GM12878 (cell line): ENCODE measurements around the gene ALG2. TPM values are rescaled to one million over a fixed set of nuclear protein-coding genes. Genes with fewer than 3 reads are reported as not detected.

Source experiments
- CBFB ChIP-seq: IDR thresholded peaks from 2 replicates; pipeline ENCODE4 v1.6.1; 2016; ENCODE audit warnings: antibody characterized with exemption, low read depth
- CEBPB ChIP-seq, 2 experiments: fragments of 150-350 bp in 1 of 2; IDR thresholded peaks; 2 replicates each; pipeline ENCODE4 v1.6.1; 2012 to 2014; ENCODE audit warnings: low read depth in 2 of 2, low read length in 2 of 2, borderline replicate concordance in 1 of 2, inconsistent platforms in 1 of 2
- ETV6 ChIP-seq, 2 experiments: fragments of 450-650 bp in 1 of 2; IDR thresholded peaks in 1 of 2; conservative IDR thresholded peaks in 1 of 2; 2 replicates each; pipeline ENCODE4 v1.6.1; 2014; ENCODE audit warnings: antibody characterized with exemption in 1 of 2, borderline replicate concordance in 1 of 2, low read depth in 1 of 2, mild to moderate bottlenecking in 1 of 2, moderate library complexity in 1 of 2
- FOXM1 ChIP-seq: IDR thresholded peaks from 2 replicates; pipeline ENCODE4 v1.6.1; 2012; ENCODE audit warnings: low read depth, mild to moderate bottlenecking, inconsistent platforms, low read length, moderate library complexity
- JUND ChIP-seq: IDR thresholded peaks from 2 replicates; pipeline ENCODE4 v1.6.1; 2012; ENCODE audit warnings: low read depth, mild to moderate bottlenecking, low read length, improper control_type of control experiment, moderate library complexity
- MTA2 ChIP-seq: fragments of 450-650 bp; IDR thresholded peaks from 2 replicates; pipeline ENCODE4 v1.6.1; 2016; ENCODE audit warnings: low read depth, mild to moderate bottlenecking, moderate library complexity
- MTA3 ChIP-seq: IDR thresholded peaks from 2 replicates; pipeline ENCODE4 v1.6.1; 2012; ENCODE audit warnings: low read length, inconsistent platforms, borderline replicate concordance
- NFYB ChIP-seq: IDR thresholded peaks from 2 replicates; pipeline ENCODE4 v1.6.1; 2011; ENCODE audit warnings: low read depth, mild to moderate bottlenecking, low read length, improper control_type of control experiment, moderate library complexity; ENCODE audit not compliant: insufficient read depth
- POLR2AphosphoS2 ChIP-seq: IDR thresholded peaks from 2 replicates; pipeline ENCODE4 v1.6.1; 2011; ENCODE audit warnings: low read depth, mild to moderate bottlenecking, low read length, improper control_type of control experiment, moderate library complexity
- SREBF2 ChIP-seq: IDR thresholded peaks from 2 replicates; pipeline ENCODE4 v1.6.1; 2012; ENCODE audit warnings: mild to moderate bottlenecking, low read length
- TCF3 ChIP-seq: IDR thresholded peaks from 2 replicates; pipeline ENCODE4 v1.6.1; 2012; ENCODE audit warnings: low read depth, mild to moderate bottlenecking, low read length, borderline replicate concordance; ENCODE audit not compliant: insufficient read depth
- polyA plus RNA-seq, 11 experiments: library from polyadenylated mRNA; depleted of rRNA in 4 of 11; unstranded in 6 of 11; stranded (reverse) in 5 of 11; fragments of >200 nt; fragmentation: Nextera tagmentation in 4 of 11; fragmentation: Illumina TruSeq in 1 of 11; extraction: Ambion mirVana in 4 of 11; extraction: Trizol in 1 of 11; gene quantifications; 1 replicate in 1 of 11; 2 replicates in 10 of 11; pipeline versions ENCODE4 v1.2.1 to v1.2.3, GENCODE V29; 2011 to 2016; ENCODE audit warnings: inconsistent platforms in 2 of 11, missing spikeins in 2 of 11, low read depth in 1 of 11
- total RNA-seq, 4 experiments: library from RNA; depleted of rRNA in 3 of 4; stranded (reverse); fragments of >200 nt in 3 of 4; fragmentation: Illumina TruSeq in 1 of 4; extraction: Trizol in 1 of 4; gene quantifications; 2 replicates each; pipeline versions ENCODE4 v1.2.1 to v1.2.3, GENCODE V29; 2013 to 2021
- TF ChIP-seq, protein P1 (sequence below): fragments of 450-650 bp; IDR thresholded peaks from 2 replicates; pipeline ENCODE4 v1.6.1; 2017; ENCODE audit warnings: low read depth, mild to moderate bottlenecking, moderate library complexity

The ALG2 gene
- total and polyA plus RNA-seq, 10 of the 15 experiments (the other 5 are each of a cell fraction or from before 2014, with no cell fraction given): 8.8 to 52.5 (median 38.6) TPM

DNA sequence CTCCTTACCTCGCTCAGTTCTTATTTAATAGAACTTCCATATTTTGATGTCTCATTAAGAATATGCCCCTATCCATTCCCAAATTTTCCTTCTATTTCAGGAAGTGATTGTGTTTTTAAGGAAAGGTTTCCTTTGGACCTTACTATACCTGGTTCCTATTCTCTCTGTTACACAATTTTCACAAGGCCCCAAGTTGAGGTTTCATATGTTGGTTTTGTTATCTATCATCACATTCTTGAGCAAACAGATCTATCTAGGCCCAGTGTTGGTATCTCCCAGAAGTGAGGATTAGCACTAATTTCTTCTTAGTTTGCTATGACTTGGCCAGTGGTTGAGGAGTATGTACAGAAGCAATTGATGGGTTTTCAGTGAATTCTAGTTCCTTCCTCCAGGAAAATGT, 41.5 kb downstream of the ALG2 start (continued):
- TF ChIP-seq, protein P1, sequence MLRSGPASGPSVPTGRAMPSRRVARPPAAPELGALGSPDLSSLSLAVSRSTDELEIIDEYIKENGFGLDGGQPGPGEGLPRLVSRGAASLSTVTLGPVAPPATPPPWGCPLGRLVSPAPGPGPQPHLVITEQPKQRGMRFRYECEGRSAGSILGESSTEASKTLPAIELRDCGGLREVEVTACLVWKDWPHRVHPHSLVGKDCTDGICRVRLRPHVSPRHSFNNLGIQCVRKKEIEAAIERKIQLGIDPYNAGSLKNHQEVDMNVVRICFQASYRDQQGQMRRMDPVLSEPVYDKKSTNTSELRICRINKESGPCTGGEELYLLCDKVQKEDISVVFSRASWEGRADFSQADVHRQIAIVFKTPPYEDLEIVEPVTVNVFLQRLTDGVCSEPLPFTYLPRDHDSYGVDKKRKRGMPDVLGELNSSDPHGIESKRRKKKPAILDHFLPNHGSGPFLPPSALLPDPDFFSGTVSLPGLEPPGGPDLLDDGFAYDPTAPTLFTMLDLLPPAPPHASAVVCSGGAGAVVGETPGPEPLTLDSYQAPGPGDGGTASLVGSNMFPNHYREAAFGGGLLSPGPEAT: peak; percentile 75; the same call in 1 of the 2 replicates
- TF ChIP-seq CBFB: peak; percentile 54; the same call in 1 of the 2 replicates
- no peak for TF ChIP-seq NFYB
- no peak for TF ChIP-seq TCF3
- TF ChIP-seq POLR2AphosphoS2: no peak
- peak; percentile 69; the same call in 1 of the 2 replicates for TF ChIP-seq FOXM1
- no peak for TF ChIP-seq SREBF2
- 0 out of 2 replicates have a peak, but pooled peaks have one; percentile 59 for TF ChIP-seq MTA2
- peak in 1 of 2 experiments; percentile 72; a peak in 2 of 4 replicates for TF ChIP-seq ETV6 (conservative IDR thresholded peaks at IDR 0.05 in 1 of 2, IDR thresholded peaks at IDR 0.05 in 1 of 2; ENCODE audit: borderline replicate concordance in 1 of 2, low read depth in 1 of 2)
- TF ChIP-seq MTA3: peak; percentile 62; the same call in 1 of the 2 replicates
- TF ChIP-seq JUND: no peak
- peak in 1 of 2 experiments; percentile 52; a peak in 1 of 4 replicates for TF ChIP-seq CEBPB (IDR thresholded peaks at IDR 0.05; ENCODE audit: borderline replicate concordance in 1 of 2, low read depth in 2 of 2, low read length in 2 of 2)
